Brain pericyte (primary cell): ENCODE measurements around the gene AMIGO1.

Experiments
- DNase-seq: peaks from one replicate; pipeline ENCODE4 v3.0.0-alpha.2; 2012; ENCODE audit warnings: low read depth, low spot score

The AMIGO1 gene

GRCh38 chr1:109454497-109455133, 54.9 kb downstream of the AMIGO1 start:
- no peak for DNase-seq
